Ishikawa (cell line): ENCODE results near the gene HOXD8.

Experiments
- CEBPB ChIP-seq: IDR thresholded peaks from 2 replicates; pipeline ENCODE4 v1.6.1; 2012
- CREB1 ChIP-seq: IDR thresholded peaks from 2 replicates; pipeline ENCODE4 v1.6.1; 2012; ENCODE audit warnings: low read depth
- EGR1 ChIP-seq: IDR thresholded peaks from 2 replicates; pipeline ENCODE4 v1.6.1; 2012
- EP300 ChIP-seq: IDR thresholded peaks from 2 replicates; pipeline ENCODE4 v1.6.1; 2012; ENCODE audit warnings: borderline replicate concordance
- FOXM1 ChIP-seq: IDR thresholded peaks from 2 replicates; pipeline ENCODE4 v1.6.1; 2012; ENCODE audit warnings: low read depth, borderline replicate concordance
- NFIC ChIP-seq: IDR thresholded peaks from 2 replicates; pipeline ENCODE4 v1.6.1; 2012
- RAD21 ChIP-seq: IDR thresholded peaks from 2 replicates; pipeline ENCODE4 v1.6.1; 2012; ENCODE audit warnings: low read depth
- TAF1 ChIP-seq: IDR thresholded peaks from 2 replicates; pipeline ENCODE4 v1.6.1; 2012; ENCODE audit warnings: low read depth, mild to moderate bottlenecking
- TCF12 ChIP-seq: IDR thresholded peaks from 2 replicates; pipeline ENCODE4 v1.6.1; 2012; ENCODE audit warnings: low read depth
- TEAD4 ChIP-seq: IDR thresholded peaks from 2 replicates; pipeline ENCODE4 v1.6.1; 2012
- YY1 ChIP-seq: IDR thresholded peaks from 2 replicates; pipeline ENCODE4 v1.6.1; 2012; ENCODE audit warnings: low read depth
- ZBTB7A ChIP-seq: IDR thresholded peaks from 2 replicates; pipeline ENCODE4 v1.6.1; 2012; ENCODE audit warnings: low read depth
- TF ChIP-seq, protein P1 (sequence below): IDR thresholded peaks from 2 replicates; pipeline ENCODE4 v1.6.1; 2012; ENCODE audit warnings: low read depth, mild to moderate bottlenecking
- TF ChIP-seq, protein P2 (sequence below): IDR thresholded peaks from 2 replicates; pipeline ENCODE4 v1.6.1; 2012
- TF ChIP-seq, protein P3 (sequence below): IDR thresholded peaks from 2 replicates; pipeline ENCODE4 v1.6.1; 2012

The HOXD8 gene

DNA sequence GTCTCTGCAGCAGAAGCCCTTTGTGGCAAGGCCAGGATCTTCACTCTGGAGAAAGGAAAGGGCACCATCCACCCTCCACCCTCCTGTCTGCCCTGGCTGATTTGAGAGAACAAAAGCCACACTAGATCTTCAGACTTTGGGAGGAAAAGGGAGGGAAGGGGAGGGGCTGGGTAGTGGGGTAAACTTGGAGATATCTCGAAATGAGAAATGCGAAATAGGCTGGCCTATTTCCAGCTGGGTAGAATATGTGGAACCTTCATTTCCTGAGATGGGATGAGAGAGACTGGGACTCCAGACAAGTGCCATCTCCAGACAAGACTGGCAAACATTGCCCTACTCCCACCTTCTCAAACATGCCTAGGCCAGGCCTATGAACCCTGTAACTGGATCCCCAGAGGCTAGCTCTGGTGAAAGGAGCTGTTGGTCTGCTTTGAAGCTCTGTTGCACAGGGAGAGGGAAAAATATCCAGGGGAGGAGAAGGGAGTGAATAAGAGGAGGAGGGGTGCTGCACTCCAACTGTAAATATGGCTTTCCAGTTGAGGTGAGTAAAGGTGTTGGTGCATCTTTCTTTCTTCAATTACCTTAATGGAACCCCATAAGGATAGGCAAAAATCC, 28.2 kb upstream of the HOXD8 start:
- TF ChIP-seq, protein P1, sequence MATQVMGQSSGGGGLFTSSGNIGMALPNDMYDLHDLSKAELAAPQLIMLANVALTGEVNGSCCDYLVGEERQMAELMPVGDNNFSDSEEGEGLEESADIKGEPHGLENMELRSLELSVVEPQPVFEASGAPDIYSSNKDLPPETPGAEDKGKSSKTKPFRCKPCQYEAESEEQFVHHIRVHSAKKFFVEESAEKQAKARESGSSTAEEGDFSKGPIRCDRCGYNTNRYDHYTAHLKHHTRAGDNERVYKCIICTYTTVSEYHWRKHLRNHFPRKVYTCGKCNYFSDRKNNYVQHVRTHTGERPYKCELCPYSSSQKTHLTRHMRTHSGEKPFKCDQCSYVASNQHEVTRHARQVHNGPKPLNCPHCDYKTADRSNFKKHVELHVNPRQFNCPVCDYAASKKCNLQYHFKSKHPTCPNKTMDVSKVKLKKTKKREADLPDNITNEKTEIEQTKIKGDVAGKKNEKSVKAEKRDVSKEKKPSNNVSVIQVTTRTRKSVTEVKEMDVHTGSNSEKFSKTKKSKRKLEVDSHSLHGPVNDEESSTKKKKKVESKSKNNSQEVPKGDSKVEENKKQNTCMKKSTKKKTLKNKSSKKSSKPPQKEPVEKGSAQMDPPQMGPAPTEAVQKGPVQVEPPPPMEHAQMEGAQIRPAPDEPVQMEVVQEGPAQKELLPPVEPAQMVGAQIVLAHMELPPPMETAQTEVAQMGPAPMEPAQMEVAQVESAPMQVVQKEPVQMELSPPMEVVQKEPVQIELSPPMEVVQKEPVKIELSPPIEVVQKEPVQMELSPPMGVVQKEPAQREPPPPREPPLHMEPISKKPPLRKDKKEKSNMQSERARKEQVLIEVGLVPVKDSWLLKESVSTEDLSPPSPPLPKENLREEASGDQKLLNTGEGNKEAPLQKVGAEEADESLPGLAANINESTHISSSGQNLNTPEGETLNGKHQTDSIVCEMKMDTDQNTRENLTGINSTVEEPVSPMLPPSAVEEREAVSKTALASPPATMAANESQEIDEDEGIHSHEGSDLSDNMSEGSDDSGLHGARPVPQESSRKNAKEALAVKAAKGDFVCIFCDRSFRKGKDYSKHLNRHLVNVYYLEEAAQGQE: no peak

DNA sequence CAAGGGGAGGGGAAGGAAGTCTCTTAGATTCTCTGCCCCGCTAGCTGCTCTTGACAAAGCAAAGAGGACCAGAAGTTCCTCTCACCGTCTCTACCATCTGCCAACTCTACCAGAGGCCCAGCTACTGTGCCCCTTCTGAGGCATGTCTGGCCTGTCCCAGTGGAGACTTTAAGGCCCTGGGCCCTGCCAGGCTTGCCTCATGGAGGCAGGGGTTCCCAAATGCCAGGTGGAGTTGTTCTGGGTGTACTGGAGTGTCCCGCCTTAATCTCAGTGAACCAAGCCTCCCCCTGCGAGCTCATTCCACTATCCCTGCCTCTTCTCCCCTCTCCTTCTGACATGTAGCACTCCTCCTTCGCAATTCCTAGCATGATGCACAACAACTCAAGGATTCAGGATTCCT, 27.7 kb upstream of the HOXD8 start:
- TF ChIP-seq ZBTB7A (no peak), FOXM1 (no peak), CREB1 (no peak), NFIC (no peak), TCF12 (no peak), YY1 (no peak), EGR1 (no peak), CEBPB (no peak), TEAD4 (no peak), RAD21 (no peak), TAF1 (no peak), EP300 (no peak)
- TF ChIP-seq, protein P2, sequence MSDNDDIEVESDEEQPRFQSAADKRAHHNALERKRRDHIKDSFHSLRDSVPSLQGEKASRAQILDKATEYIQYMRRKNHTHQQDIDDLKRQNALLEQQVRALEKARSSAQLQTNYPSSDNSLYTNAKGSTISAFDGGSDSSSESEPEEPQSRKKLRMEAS: no peak
- TF ChIP-seq, protein P1: no peak
- TF ChIP-seq, protein P3, sequence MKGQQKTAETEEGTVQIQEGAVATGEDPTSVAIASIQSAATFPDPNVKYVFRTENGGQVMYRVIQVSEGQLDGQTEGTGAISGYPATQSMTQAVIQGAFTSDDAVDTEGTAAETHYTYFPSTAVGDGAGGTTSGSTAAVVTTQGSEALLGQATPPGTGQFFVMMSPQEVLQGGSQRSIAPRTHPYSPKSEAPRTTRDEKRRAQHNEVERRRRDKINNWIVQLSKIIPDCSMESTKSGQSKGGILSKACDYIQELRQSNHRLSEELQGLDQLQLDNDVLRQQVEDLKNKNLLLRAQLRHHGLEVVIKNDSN: no peak

DNA sequence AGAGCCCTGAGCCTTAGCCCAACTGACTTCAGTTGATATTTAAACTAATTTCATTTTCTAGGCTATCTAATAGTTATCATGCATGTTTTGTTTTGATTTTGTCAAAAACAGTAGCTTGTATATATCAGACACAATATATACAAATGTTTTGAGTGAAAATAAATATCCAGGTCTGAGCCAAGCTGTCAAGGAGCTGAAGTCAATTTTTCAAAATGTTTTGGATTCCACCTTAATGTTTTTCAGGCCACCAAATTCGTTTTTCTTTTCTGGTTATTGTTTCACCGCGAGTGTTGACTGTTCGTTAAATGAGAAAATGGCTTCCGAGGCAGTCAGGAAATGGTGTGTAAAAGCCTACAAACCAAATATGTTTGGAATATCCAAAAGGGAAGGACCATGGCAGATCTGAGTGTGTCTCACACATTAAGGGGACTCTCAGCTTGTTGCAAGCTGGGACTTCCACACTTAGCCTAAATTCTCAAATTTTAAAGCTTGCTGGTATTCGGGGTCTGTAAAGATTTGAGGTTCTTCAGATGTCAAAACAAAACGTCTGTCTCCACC, 27.1 kb upstream of the HOXD8 start:
- TF ChIP-seq RAD21: no peak
- TF ChIP-seq, protein P2: no peak
- TF ChIP-seq CEBPB: no peak
- no peak for TF ChIP-seq CREB1
- TF ChIP-seq, protein P1: no peak
- TF ChIP-seq TAF1: no peak
- TF ChIP-seq ZBTB7A: no peak
- TF ChIP-seq TEAD4: no peak
- TF ChIP-seq FOXM1: no peak
- TF ChIP-seq TCF12: no peak
- TF ChIP-seq YY1: no peak
- TF ChIP-seq EP300: no peak
- no peak for TF ChIP-seq NFIC
- no peak for TF ChIP-seq EGR1
- TF ChIP-seq, protein P3: no peak

DNA sequence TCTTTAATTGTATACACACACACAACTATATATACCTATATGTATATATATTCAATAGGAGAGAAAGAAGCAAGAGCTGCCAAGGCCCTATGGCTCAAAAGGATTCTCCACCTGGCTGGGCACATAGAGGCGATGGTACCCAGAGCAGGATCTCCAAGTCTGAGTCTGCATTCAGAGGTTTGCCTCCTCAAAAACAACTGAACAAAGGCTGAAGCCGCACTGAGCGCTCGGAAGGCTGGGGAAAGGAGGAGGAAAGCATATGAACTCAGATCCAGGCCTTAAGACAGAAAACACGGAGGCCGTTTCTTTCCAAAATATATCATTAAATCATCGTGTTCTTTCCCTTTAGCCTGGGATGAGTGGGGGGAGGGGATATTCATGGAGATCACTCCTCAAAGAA, 26.3 kb upstream of the HOXD8 start:
- TF ChIP-seq TAF1 (no peak), TCF12 (no peak), NFIC (no peak), TEAD4 (no peak), RAD21 (no peak), EGR1 (no peak), CEBPB (no peak), ZBTB7A (no peak), CREB1 (no peak), FOXM1 (no peak)
- TF ChIP-seq, protein P3: no peak
- TF ChIP-seq, protein P1: no peak
- TF ChIP-seq, protein P2: no peak
